NB4 (cell line): ENCODE data around the gene PDGFD.

Source experiments
- DNase-seq: peaks from one replicate; pipeline ENCODE4 v3.0.0; 2010; ENCODE audit warnings: low read depth
- H3K4me3 ChIP-seq: one replicate; pipeline ENCODE4 v1.5.1; 2011; ENCODE audit warnings: mild to moderate bottlenecking, low read depth, low read length, moderate library complexity
- CTCF ChIP-seq: IDR thresholded peaks from one replicate; pipeline ENCODE4 v1.5.1; 2012; ENCODE audit warnings: low read depth, low read length
- MAX ChIP-seq: IDR thresholded peaks from 2 replicates; pipeline ENCODE4 v1.6.1; 2011; ENCODE audit warnings: low read depth, low read length
- MYC ChIP-seq: IDR thresholded peaks from 2 replicates; pipeline ENCODE4 v1.6.1; 2011; ENCODE audit warnings: low read depth, low read length
- POLR2A ChIP-seq: IDR thresholded peaks from 2 replicates; pipeline ENCODE4 v1.6.1; 2011; ENCODE audit warnings: mild to moderate bottlenecking; ENCODE audit not compliant: insufficient read length; ENCODE audit errors: extremely low read depth

PDGFD gene

DNA sequence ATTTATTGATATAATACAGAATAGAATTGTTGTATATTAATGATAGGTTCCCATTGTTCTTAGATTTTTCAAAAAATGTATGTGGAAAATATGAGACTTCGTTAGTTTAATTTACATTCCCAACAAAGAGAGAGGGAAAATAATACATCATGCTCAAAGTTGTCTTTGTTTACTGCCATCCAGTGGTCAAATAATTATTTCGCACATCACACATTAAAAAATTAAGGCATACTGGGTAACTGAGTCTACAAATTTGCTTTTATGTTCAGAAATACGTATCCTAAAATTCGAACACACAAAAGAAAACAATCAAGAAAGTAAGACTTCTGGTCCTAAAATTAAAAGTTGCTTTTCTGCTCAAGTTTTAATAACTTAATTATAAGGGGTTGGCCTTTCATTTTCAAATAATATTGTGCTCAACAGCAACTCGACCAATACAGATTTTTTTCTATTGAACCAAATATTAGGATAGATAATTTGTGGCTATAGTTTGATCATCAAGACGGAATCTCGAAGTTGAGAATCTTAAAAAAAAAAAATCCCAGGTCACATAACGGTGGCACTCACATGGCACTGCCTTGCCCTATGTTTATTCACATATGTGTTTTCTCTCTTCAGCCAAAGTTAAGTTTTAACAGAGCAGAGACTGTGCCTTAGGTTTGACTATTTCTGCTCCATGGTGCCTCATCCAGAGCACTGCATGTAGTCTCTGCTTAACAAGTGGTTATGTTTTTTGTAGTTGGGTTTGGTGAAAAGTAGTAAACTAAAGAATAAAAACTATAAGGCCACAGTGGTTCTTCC is 12.3 kb downstream of the PDGFD start:
- TF ChIP-seq POLR2A (no peak), MYC (no peak), CTCF (no peak), MAX (no peak)
- no peak overlapping the region for H3K4me3 ChIP-seq
- peak; percentile 12 for DNase-seq

DNA sequence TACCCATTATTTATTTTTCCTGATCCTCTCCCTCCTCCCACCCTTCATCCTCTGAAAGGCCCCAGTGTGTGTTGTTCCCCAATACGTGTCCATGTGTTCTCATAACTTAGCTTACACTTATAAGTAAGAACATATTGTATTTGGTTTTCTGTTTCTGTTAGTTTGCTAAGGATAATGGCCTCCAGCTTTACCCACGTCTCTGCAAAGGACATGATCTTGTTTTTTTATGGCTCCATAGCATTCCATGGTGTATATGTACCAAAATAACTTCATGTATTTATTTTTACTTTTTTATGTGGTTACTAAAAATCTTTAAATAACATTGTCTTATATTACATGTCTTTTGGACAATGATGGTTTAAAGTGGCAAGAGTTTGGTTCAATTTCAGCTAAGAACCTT is 15.2 kb downstream of the PDGFD start:
- no peak for TF ChIP-seq CTCF
- no peak for TF ChIP-seq MAX
- no peak for TF ChIP-seq MYC
- no peak for TF ChIP-seq POLR2A
- DNase-seq = no peak
- no peak overlapping the region for H3K4me3 ChIP-seq

GRCh38 chr11:104148074-104148473 is 15.9 kb downstream of the PDGFD start:
- DNase-seq = no peak
- no peak overlapping the region for H3K4me3 ChIP-seq
- TF ChIP-seq CTCF (no peak), MYC (no peak)

- no peak overlapping the region for H3K4me3 ChIP-seq
- TF ChIP-seq POLR2A (no peak), MYC (no peak), MAX (no peak), CTCF (no peak)
- no peak for DNase-seq
Measured at GRCh38 chr11:104146943-104147342, 17.0 kb downstream of the PDGFD start.

DNA sequence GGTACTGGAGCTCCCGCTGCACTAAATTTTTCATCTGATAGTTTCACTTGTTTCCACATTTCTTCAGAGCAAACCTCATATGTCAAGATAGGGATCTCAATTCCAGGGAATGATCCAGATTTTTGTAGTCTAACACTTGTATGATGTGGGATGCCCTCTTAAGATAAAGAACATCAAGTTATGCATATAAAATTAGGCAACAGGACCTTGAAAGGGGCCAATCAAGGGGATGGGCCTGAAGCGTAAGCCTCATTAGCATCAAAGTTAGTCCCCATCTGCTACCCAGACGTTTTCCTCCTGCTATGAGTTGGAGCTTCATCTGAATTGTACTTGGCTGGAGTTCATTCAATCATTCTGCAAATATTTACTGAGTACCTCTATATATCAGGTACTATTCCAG is 17.5 kb downstream of the PDGFD start:
- no peak overlapping the region for H3K4me3 ChIP-seq
- DNase-seq = no peak
- TF ChIP-seq MAX = no peak
- no peak for TF ChIP-seq CTCF
- TF ChIP-seq POLR2A = no peak
- TF ChIP-seq MYC = no peak
